ENCODE measurements around the gene DNAH1.

GRCh38 chr3:52381623-52382022 lies 65.5 kb downstream of the DNAH1 start:
- TF ChIP-seq CTCF (IDR thresholded peaks at IDR 0.05) (no peak), POLR2AphosphoS5 (IDR thresholded peaks at IDR 0.05) (no peak)

All from gastroesophageal sphincter (tissue), 3 donors.